Thymus (tissue), 11 donors: ENCODE results near the gene ZNF18. TPM values are rescaled to one million over a fixed set of nuclear protein-coding genes. Genes with fewer than 3 reads are reported as not detected.
A peak's percentile ranks its signal among the peaks of the same experiment; 100 is the strongest.
"Not testable (repeated sequence)": the region's sequence is repeated elsewhere in the genome, so short reads cannot be mapped to it uniquely, and the experiment has no call there.

Experiments used
- DNase-seq, 9 donors: peaks; one replicate each; pipeline ENCODE4 v3.0.0-alpha.2; 2013; ENCODE audit warnings: low spot score in 9 of 9, low read depth in 6 of 9, missing footprints in 1 of 9
- H3K27ac ChIP-seq, 2 donors: one replicate each; pipeline ENCODE4 v1.5.1; 2013; ENCODE audit warnings: control low read depth in 1 of 2, low read depth in 1 of 2, low read length in 1 of 2, mild to moderate bottlenecking in 1 of 2, moderate library complexity in 1 of 2
- H3K27me3 ChIP-seq, 2 donors: one replicate each; pipeline ENCODE4 v1.5.1; 2013; ENCODE audit warnings: low read length in 1 of 2; ENCODE audit not compliant: control insufficient read depth in 2 of 2, insufficient read depth in 1 of 2
- H3K36me3 ChIP-seq, 2 donors: one replicate each; pipeline ENCODE4 v1.5.1; 2013; ENCODE audit warnings: low read length in 1 of 2, mild to moderate bottlenecking in 1 of 2, moderate library complexity in 1 of 2; ENCODE audit not compliant: control insufficient read depth in 2 of 2, insufficient read depth in 2 of 2
- H3K4me1 ChIP-seq, 2 donors: one replicate each; pipeline ENCODE4 v1.5.1; 2013; ENCODE audit warnings: low read length in 2 of 2; ENCODE audit not compliant: control insufficient read depth in 2 of 2, insufficient read depth in 2 of 2
- H3K4me3 ChIP-seq, 2 donors: one replicate each; pipeline ENCODE4 v1.5.1; 2013; ENCODE audit warnings: low read length in 2 of 2, control low read depth in 1 of 2, mild to moderate bottlenecking in 1 of 2
- H3K9me3 ChIP-seq, 2 donors: one replicate each; pipeline ENCODE4 v1.5.1; 2013; ENCODE audit warnings: low read length in 1 of 2, mild to moderate bottlenecking in 1 of 2; ENCODE audit not compliant: control insufficient read depth in 2 of 2, insufficient read depth in 1 of 2
- WGBS: extraction: QIAGEN DNeasy Blood & Tissue Kit; methylation state at CpG from one replicate; pipeline ENCODE4 v1.1.7; 2013; 5-methylcytosine and 5-hydroxymethylcytosine counted together
- polyA plus RNA-seq: library from polyadenylated mRNA; stranded (reverse); fragments of 200-250 nt; gene quantifications from one replicate; pipeline ENCODE4 v1.2.3, GENCODE V29; 2013
- total RNA-seq: library from RNA; stranded (reverse); fragments of 120-200 nt; gene quantifications from one replicate; pipeline ENCODE4 v1.2.4, GENCODE V29; 2013
- donor health status: healthy.

Gene ZNF18
- total and polyA plus RNA-seq, 2 donors = 14.1 to 22.5 TPM

- H3K27me3 ChIP-seq, H3K4me1 ChIP-seq, H3K36me3 ChIP-seq, H3K9me3 ChIP-seq, H3K4me3 ChIP-seq, H3K27ac ChIP-seq, DNase-seq: not testable (repeated sequence)
- WGBS = 96% methylated on average over 11 of the region's 11 CpGs
Measured at GRCh38 chr17:11943086-11943485, 54.2 kb downstream of the ZNF18 start.

- Histone ChIP-seq H3K9me3 (no peaks in the 10 kb centered on the region), H3K4me1 (no peaks in the 10 kb centered on the region), H3K27ac (no peak overlapping the region), H3K36me3 (no peaks in the 10 kb centered on the region), H3K4me3 (no peak overlapping the region), H3K27me3 (no peaks in the 10 kb centered on the region)
- no peak for DNase-seq
- 79% methylated on average over 2 of the region's 2 CpGs for WGBS
Measured at GRCh38 chr17:11940904-11941303, 56.4 kb downstream of the ZNF18 start.

GRCh38 chr17:11935734-11936406, 61.4 kb downstream of the ZNF18 start:
- 49% methylated on average over 14 of the region's 14 CpGs for WGBS
- H3K9me3 ChIP-seq = no peaks in the 10 kb centered on the region
- H3K27me3 ChIP-seq = no peaks in the 10 kb centered on the region
- no peaks in the 10 kb centered on the region for H3K4me1 ChIP-seq
- no peak overlapping the region for H3K4me3 ChIP-seq
- H3K36me3 ChIP-seq = no peaks in the 10 kb centered on the region
- no peak overlapping the region for H3K27ac ChIP-seq
- peak in 6 of 9 donors; percentile 2 to 34 (median 9) for DNase-seq

GRCh38 chr17:11932337-11932898, 64.9 kb downstream of the ZNF18 start:
- no peaks in the 10 kb centered on the region for H3K27me3 ChIP-seq
- H3K36me3 ChIP-seq = no peaks in the 10 kb centered on the region
- no peak for DNase-seq
- no peaks in the 10 kb centered on the region for H3K4me1 ChIP-seq
- H3K4me3 ChIP-seq = no peak overlapping the region
- H3K9me3 ChIP-seq = no peaks in the 10 kb centered on the region
- no peak overlapping the region for H3K27ac ChIP-seq
- WGBS = 95% methylated on average over 10 of the region's 10 CpGs

- H3K27ac ChIP-seq = no peak overlapping the region
- no peaks in the 10 kb centered on the region for H3K4me1 ChIP-seq
- no peaks in the 10 kb centered on the region for H3K9me3 ChIP-seq
- no peak for DNase-seq
- WGBS = 64% methylated on average over 4 of the region's 4 CpGs
- H3K4me3 ChIP-seq = no peak overlapping the region
- no peaks in the 10 kb centered on the region for H3K36me3 ChIP-seq
- no peaks in the 10 kb centered on the region for H3K27me3 ChIP-seq
Measured at GRCh38 chr17:11928436-11928835, 68.8 kb downstream of the ZNF18 start.

Other genes with a start within 250 kb of the ZNF18 start
- 42.3 TPM for gene MAP2K4, start 23.4 kb upstream of the ZNF18 start, total RNA-seq
- 23.8 TPM for gene MAP2K4, start 23.4 kb upstream of the ZNF18 start, polyA plus RNA-seq